Measurements from ENCODE around the gene SLC6A12. TPM values are rescaled to one million over a fixed set of nuclear protein-coding genes. Genes with fewer than 3 reads are reported as not detected.

SLC6A12 gene
- polyA plus RNA-seq, 1 of the 3 experiments (the other 2 are of a cell fraction): 0.02 TPM

DNA sequence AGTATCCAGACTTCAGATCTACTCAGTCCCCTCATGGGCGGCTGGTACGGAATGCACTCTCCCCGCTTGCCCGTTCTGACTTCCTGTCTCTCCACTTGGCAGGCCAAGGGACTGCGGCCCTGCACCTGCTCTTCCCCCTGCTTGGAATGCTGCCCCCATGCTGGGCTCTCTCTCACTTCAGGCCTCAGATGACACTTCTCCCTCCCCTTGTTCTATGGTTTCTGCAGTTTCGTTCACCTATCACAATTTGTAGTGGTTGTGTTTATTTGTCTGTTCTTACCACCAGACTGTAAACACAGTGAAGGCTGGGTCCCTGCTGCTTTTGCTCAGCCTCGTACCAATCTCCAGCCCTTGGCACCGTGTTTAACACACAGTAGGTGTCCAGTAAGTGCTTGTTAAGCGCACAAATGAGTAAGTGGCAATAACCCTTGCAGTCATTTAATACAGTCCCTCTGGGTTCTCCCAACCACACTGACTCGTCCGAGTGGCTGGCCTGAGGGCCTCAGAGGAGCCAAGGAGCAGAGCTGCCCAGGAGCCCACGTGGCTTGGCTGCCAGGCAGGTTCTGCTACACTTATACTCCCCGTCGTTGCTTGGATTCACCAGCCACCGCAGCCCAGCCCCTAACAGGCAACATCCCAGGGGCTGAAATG, 11.8 kb downstream of the SLC6A12 start:
- Histone ChIP-seq H3K4me2 (no peak overlapping the region), H2AFZ (ENCODE audit: low read depth) (no peak overlapping the region), H3K27ac (ENCODE audit: low read depth in 2 of 2, low read length in 1 of 2) (no peak overlapping the region), H3K9me3 (no peaks in the 10 kb centered on the region), H3K27me3 (ENCODE audit: insufficient read depth) (peaks cover 18% of the 10 kb centered on the region; the same call in 1 of the 2 replicates), H4K20me1 (ENCODE audit: insufficient read depth) (no peaks in the 10 kb centered on the region), H3K36me3 (replicated peaks in 1 of 2; ENCODE audit: control insufficient read depth in 1 of 2, insufficient read depth in 2 of 2, low read length in 1 of 2) (no peaks in the 10 kb centered on the region), H3K4me3 (ENCODE audit: low read depth in 2 of 2, low read length in 1 of 2) (no peak overlapping the region), H3K79me2 (ENCODE audit: insufficient read depth) (no peaks in the 10 kb centered on the region), H3K9ac (no peak overlapping the region), H3K9me2 (no peaks in the 10 kb centered on the region), H3F3A (replicated peaks; ENCODE audit: insufficient read depth) (peaks cover 5% of the 10 kb centered on the region), H3K4me1 (ENCODE audit: control insufficient read depth in 1 of 2, insufficient read depth in 2 of 2, low read depth in 1 of 2, low read length in 1 of 2) (peaks cover 0 to 19% of the 10 kb centered on the region in 2 experiments; a peak in 2 of 4 replicates)
- WGBS (ENCODE audit: low lambda C conversion rate): 82% methylated on average over 15 of the region's 15 CpGs
- TF ChIP-seq NRF1 (IDR thresholded peaks at IDR 0.05; ENCODE audit: low read depth, low read length): no peak
- TF ChIP-seq SIN3A (IDR thresholded peaks at IDR 0.05; ENCODE audit: borderline replicate concordance, low read depth, low read length): no peak
- no peak for TF ChIP-seq FOXM1 (IDR thresholded peaks at IDR 0.05; ENCODE audit: low read depth)
- no peak for TF ChIP-seq RCOR1 (IDR thresholded peaks at IDR 0.05; ENCODE audit: low read length)
- no peak for TF ChIP-seq JUND (IDR thresholded peaks at IDR 0.05)
- no peak for TF ChIP-seq GABPA (IDR thresholded peaks at IDR 0.05; ENCODE audit: low read depth)
- TF ChIP-seq, protein P1, sequence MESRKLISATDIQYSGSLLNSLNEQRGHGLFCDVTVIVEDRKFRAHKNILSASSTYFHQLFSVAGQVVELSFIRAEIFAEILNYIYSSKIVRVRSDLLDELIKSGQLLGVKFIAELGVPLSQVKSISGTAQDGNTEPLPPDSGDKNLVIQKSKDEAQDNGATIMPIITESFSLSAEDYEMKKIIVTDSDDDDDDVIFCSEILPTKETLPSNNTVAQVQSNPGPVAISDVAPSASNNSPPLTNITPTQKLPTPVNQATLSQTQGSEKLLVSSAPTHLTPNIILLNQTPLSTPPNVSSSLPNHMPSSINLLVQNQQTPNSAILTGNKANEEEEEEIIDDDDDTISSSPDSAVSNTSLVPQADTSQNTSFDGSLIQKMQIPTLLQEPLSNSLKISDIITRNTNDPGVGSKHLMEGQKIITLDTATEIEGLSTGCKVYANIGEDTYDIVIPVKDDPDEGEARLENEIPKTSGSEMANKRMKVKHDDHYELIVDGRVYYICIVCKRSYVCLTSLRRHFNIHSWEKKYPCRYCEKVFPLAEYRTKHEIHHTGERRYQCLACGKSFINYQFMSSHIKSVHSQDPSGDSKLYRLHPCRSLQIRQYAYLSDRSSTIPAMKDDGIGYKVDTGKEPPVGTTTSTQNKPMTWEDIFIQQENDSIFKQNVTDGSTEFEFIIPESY (IDR thresholded peaks at IDR 0.05; ENCODE audit: borderline replicate concordance, low read depth): no peak
- no peak for TF ChIP-seq RAD21 (IDR thresholded peaks at IDR 0.05; ENCODE audit: low read length)
- no peak for TF ChIP-seq EP300 (IDR thresholded peaks at IDR 0.05; ENCODE audit: borderline replicate concordance in 1 of 2, low read depth in 1 of 2, low read length in 1 of 2)
- TF ChIP-seq, protein P2, sequence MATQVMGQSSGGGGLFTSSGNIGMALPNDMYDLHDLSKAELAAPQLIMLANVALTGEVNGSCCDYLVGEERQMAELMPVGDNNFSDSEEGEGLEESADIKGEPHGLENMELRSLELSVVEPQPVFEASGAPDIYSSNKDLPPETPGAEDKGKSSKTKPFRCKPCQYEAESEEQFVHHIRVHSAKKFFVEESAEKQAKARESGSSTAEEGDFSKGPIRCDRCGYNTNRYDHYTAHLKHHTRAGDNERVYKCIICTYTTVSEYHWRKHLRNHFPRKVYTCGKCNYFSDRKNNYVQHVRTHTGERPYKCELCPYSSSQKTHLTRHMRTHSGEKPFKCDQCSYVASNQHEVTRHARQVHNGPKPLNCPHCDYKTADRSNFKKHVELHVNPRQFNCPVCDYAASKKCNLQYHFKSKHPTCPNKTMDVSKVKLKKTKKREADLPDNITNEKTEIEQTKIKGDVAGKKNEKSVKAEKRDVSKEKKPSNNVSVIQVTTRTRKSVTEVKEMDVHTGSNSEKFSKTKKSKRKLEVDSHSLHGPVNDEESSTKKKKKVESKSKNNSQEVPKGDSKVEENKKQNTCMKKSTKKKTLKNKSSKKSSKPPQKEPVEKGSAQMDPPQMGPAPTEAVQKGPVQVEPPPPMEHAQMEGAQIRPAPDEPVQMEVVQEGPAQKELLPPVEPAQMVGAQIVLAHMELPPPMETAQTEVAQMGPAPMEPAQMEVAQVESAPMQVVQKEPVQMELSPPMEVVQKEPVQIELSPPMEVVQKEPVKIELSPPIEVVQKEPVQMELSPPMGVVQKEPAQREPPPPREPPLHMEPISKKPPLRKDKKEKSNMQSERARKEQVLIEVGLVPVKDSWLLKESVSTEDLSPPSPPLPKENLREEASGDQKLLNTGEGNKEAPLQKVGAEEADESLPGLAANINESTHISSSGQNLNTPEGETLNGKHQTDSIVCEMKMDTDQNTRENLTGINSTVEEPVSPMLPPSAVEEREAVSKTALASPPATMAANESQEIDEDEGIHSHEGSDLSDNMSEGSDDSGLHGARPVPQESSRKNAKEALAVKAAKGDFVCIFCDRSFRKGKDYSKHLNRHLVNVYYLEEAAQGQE (IDR thresholded peaks at IDR 0.05; ENCODE audit: low read depth, low read length): no peak
- TF ChIP-seq, protein P3, sequence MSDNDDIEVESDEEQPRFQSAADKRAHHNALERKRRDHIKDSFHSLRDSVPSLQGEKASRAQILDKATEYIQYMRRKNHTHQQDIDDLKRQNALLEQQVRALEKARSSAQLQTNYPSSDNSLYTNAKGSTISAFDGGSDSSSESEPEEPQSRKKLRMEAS (IDR thresholded peaks at IDR 0.05; ENCODE audit: low read depth): no peak
- no peak for TF ChIP-seq CHD2 (IDR thresholded peaks at IDR 0.05; ENCODE audit: low read length, partially characterized antibody)
- TF ChIP-seq, protein P4, sequence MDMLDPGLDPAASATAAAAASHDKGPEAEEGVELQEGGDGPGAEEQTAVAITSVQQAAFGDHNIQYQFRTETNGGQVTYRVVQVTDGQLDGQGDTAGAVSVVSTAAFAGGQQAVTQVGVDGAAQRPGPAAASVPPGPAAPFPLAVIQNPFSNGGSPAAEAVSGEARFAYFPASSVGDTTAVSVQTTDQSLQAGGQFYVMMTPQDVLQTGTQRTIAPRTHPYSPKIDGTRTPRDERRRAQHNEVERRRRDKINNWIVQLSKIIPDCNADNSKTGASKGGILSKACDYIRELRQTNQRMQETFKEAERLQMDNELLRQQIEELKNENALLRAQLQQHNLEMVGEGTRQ (IDR thresholded peaks at IDR 0.05; ENCODE audit: borderline replicate concordance, low read depth, low read length): no peak
- no peak for TF ChIP-seq FOXJ3 (CRISPR knock-in tag; IDR thresholded peaks at IDR 0.05)
- ChIA-PET CTCF (interaction anchor here (1.2 to 6.9 kb wide), 3 partner anchors 13 to 25 kb away, joined by 3 to 43 read pairs (median 13); no protein-coding TSS in a partner anchor), POLR2A (no interaction called here)
- DNase-seq: no peak
